ENCODE results near the gene NKAPL. TPM values are rescaled to one million over a fixed set of nuclear protein-coding genes. Genes with fewer than 3 reads are reported as not detected.

The NKAPL gene
- total RNA-seq, 1 experiment from 2014 or later: not detected

DNA sequence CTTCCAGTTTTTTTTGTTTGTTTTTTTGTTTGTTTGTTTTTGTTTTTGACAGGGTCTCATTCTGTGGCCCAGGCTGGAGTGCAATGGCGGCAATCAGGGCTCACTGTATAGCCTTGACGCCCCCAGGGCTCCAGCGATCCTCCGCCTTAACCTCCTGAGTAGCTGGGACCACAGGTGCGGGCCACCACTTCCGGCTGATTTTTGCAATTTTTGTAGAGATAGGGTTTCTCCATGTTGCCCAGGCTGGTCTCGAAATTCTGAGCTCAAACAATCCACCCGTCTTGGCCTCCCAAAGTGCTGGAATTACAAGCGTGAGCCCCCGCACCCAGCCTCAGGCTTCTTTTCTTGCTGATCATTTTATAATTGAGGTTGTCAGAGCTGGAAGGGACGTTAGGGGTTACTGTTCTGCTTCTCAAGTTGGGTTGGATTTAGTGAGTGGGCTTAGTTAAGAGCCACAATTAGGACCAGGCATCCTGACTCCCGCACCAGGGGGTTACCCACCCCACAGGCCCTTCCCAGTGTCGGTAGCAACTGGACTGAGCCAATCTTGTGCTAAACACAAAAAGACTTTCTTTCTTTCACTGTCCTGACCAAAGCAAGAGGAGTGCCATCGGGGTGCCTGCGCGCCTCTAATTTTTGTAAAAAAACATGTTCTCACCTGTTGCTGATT is 47.1 kb upstream of the NKAPL start:
- Histone ChIP-seq H3K4me2 (ENCODE audit: low read length) (peak overlapping the region; percentile 77), H3K27ac (ENCODE audit: low read length) (0 out of 2 replicates have a peak overlapping the region, but pooled peaks have one; percentile 7), H2AFZ (ENCODE audit: low read length) (peak overlapping the region; percentile 81), H3K27me3 (ENCODE audit: low read length) (no peaks in the 10 kb centered on the region), H3F3A (ENCODE audit: low read length, unreplicated experiment) (no peaks in the 10 kb centered on the region), H3K4me3 (ENCODE audit: low read length) (peak overlapping the region; percentile 84), H4K20me1 (ENCODE audit: low read length) (no peaks in the 10 kb centered on the region), H3K79me2 (ENCODE audit: low read length) (no peaks in the 10 kb centered on the region), H3K9me3 (ENCODE audit: low read length) (no peaks in the 10 kb centered on the region), H3K4me1 (ENCODE audit: insufficient read depth, low read length) (peaks cover 9% of the 10 kb centered on the region), H3K9me2 (replicated peaks; ENCODE audit: low read length) (no peaks in the 10 kb centered on the region), H3K9ac (ENCODE audit: low read length) (peak overlapping the region; percentile 38; the same call in 1 of the 2 replicates), H3K36me3 (ENCODE audit: low read depth, low read length) (no peaks in the 10 kb centered on the region)
- peak; percentile 51 for ATAC-seq
- CTCF ChIA-PET: no interaction called here
- POLR2A ChIA-PET (ENCODE audit: unreplicated experiment): no interaction called here
- intact Hi-C loops (cut with micrococcal nuclease): loop anchor here (1.0 to 2.0 kb wide), 2 partner anchors 75 to 310 kb away; no protein-coding TSS in a partner anchor
- peak; percentile 18 for DNase-seq
- BruUV-seq (replicated peaks): TSS peak; percentile 51
- TF ChIP-seq EZH2 (IDR thresholded peaks at IDR 0.05; ENCODE audit: low read length, unreplicated experiment): no peak
- TF ChIP-seq EZH2phosphoT487 (IDR thresholded peaks at IDR 0.05; ENCODE audit: borderline replicate concordance, low read length): no peak
- TF ChIP-seq, protein P1, sequence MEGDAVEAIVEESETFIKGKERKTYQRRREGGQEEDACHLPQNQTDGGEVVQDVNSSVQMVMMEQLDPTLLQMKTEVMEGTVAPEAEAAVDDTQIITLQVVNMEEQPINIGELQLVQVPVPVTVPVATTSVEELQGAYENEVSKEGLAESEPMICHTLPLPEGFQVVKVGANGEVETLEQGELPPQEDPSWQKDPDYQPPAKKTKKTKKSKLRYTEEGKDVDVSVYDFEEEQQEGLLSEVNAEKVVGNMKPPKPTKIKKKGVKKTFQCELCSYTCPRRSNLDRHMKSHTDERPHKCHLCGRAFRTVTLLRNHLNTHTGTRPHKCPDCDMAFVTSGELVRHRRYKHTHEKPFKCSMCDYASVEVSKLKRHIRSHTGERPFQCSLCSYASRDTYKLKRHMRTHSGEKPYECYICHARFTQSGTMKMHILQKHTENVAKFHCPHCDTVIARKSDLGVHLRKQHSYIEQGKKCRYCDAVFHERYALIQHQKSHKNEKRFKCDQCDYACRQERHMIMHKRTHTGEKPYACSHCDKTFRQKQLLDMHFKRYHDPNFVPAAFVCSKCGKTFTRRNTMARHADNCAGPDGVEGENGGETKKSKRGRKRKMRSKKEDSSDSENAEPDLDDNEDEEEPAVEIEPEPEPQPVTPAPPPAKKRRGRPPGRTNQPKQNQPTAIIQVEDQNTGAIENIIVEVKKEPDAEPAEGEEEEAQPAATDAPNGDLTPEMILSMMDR (conservative IDR thresholded peaks at IDR 0.05; ENCODE audit: low read depth, low read length): no peak

DNA sequence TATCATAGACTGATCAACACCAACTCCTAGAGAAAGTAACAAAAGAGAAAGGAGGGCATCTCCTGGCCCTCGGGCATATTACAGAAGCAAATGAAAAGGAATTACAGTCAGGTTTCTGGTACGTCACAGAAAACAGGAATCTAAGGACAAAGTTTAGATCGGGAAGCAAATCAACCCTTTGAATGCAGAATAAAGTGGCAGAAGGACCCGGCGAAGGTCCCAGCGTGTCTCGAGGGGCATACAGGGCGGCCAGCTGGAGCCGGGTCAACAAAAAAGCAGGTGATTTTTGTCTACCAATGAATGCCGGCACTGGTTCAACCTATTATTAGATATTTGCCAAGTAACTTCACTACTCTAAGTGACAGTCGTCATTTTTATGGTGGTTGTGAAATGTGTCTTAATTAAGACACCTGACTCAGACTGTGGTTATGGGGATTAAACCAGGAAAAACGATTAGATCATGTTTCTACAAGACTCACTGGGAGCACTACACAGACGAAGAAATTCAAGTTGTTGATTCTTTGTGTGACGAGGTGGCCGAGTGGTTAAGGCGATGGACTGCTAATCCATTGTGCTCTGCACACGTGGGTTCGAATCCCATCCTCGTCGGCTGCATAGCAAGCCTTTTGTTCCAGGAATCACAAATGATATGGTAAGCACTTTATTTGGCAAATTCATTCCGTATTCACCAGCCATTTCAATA is 46.4 kb upstream of the NKAPL start:
- H3K27ac ChIP-seq (ENCODE audit: low read length): 0 out of 2 replicates have a peak overlapping the region, but pooled peaks have one; percentile 7
- H3K36me3 ChIP-seq (ENCODE audit: low read depth, low read length): no peaks in the 10 kb centered on the region
- no peaks in the 10 kb centered on the region for H3K79me2 ChIP-seq (ENCODE audit: low read length)
- H2AFZ ChIP-seq (ENCODE audit: low read length): peak overlapping the region; percentile 81
- H4K20me1 ChIP-seq (ENCODE audit: low read length): no peaks in the 10 kb centered on the region
- no TSS peak for BruUV-seq (replicated peaks)
- TF ChIP-seq, protein P1 (conservative IDR thresholded peaks at IDR 0.05; ENCODE audit: low read depth, low read length): peak; percentile 56
- no peak for TF ChIP-seq EZH2phosphoT487 (IDR thresholded peaks at IDR 0.05; ENCODE audit: borderline replicate concordance, low read length)
- TF ChIP-seq EZH2 (IDR thresholded peaks at IDR 0.05; ENCODE audit: low read length, unreplicated experiment): no peak
- ATAC-seq (peak; percentile 87), DNase-seq (peak; percentile 95)
- CTCF ChIA-PET: no interaction called here
- H3F3A ChIP-seq (ENCODE audit: low read length, unreplicated experiment): no peaks in the 10 kb centered on the region
- H3K27me3 ChIP-seq (ENCODE audit: low read length): no peaks in the 10 kb centered on the region
- no peaks in the 10 kb centered on the region for H3K9me2 ChIP-seq (replicated peaks; ENCODE audit: low read length)
- H3K4me1 ChIP-seq (ENCODE audit: insufficient read depth, low read length): peaks cover 9% of the 10 kb centered on the region
- H3K4me3 ChIP-seq (ENCODE audit: low read length): peak overlapping the region; percentile 84
- intact Hi-C loops (cut with micrococcal nuclease): loop anchor here (1.0 to 2.0 kb wide), 2 partner anchors 76 to 310 kb away; no protein-coding TSS in a partner anchor
- H3K4me2 ChIP-seq (ENCODE audit: low read length): peak overlapping the region; percentile 77
- POLR2A ChIA-PET (ENCODE audit: unreplicated experiment): no interaction called here
- H3K9me3 ChIP-seq (ENCODE audit: low read length): no peaks in the 10 kb centered on the region
- peak overlapping the region; percentile 38; the same call in 1 of the 2 replicates for H3K9ac ChIP-seq (ENCODE audit: low read length)

All from PC-3 (cell line).